ENCODE results near the gene NSG1. TPM values are rescaled to one million over a fixed set of nuclear protein-coding genes. Genes with fewer than 3 reads are reported as not detected.

Gene NSG1
- total and polyA plus RNA-seq, 2 of the 4 experiments (the other 2 are of a cell fraction), result 0.72 to 1.6 TPM

GRCh38 chr4:4455210-4455865, 68.4 kb downstream of the NSG1 start:
- no peak overlapping the region for H3K4me3 ChIP-seq (ENCODE audit: insufficient read depth, low read depth, low read length)
- no peak overlapping the region for H3K4me2 ChIP-seq (ENCODE audit: low read depth, low read length)
- intact Hi-C loops (cut with micrococcal nuclease), result no loop called here

More at GRCh38 chr4:4455210-4455865, 68.4 kb downstream of the NSG1 start:
- H4K91ac ChIP-seq (ENCODE audit: insufficient read depth, low read depth, low read length), result no peak overlapping the region
- TF ChIP-seq RFX5 (IDR thresholded peaks at IDR 0.05; ENCODE audit: low read depth, low read length), result no peak
- no peak overlapping the region for H2BK120ac ChIP-seq (ENCODE audit: low read depth, low read length)
- ChIA-PET CTCF (interaction anchor here (1.1 kb wide), 1 partner anchor 15 kb away, joined by 3 read pairs; no protein-coding TSS in a partner anchor), POLR2A (ENCODE audit: unreplicated experiment) (no interaction called here)
- in situ Hi-C loops (cut with MboI; ENCODE audit: low sequenced_read_pairs) (no loop called here), dilution Hi-C loops (cut with HindIII; ENCODE audit: low sequenced_read_pairs, unreplicated experiment) (no loop called here)
- H2AK9ac ChIP-seq (replicated peaks; ENCODE audit: low read depth, low read length, poor library complexity), result no peak overlapping the region
- no peak overlapping the region for H3K4ac ChIP-seq (ENCODE audit: low read depth, low read length)
- ATAC-seq (ENCODE audit: low read depth) (no peak), DNase-seq (no peak)
- no peak overlapping the region for H2AK5ac ChIP-seq (ENCODE audit: low read depth, low read length)
- peaks cover 18% of the 10 kb centered on the region for H3K9me1 ChIP-seq (ENCODE audit: insufficient read depth, low read length)
- H3K36me3 ChIP-seq (ENCODE audit: control insufficient read depth, insufficient read depth, low read length), result peaks cover 31% of the 10 kb centered on the region
- H3K9ac ChIP-seq (ENCODE audit: low read depth, low read length), result no peak overlapping the region
- H3K14ac ChIP-seq (replicated peaks; ENCODE audit: low read depth, low read length), result no peak overlapping the region
- H3K79me1 ChIP-seq (ENCODE audit: low read depth in 1 of 2, low read length in 2 of 2), result peaks cover 14 to 18% of the 10 kb centered on the region in 2 experiments
- H2AFZ ChIP-seq (replicated peaks; ENCODE audit: low read length, poor library complexity), result no peak overlapping the region
- no peak overlapping the region for H4K5ac ChIP-seq (ENCODE audit: low read depth, low read length)
- H4K20me1 ChIP-seq (ENCODE audit: insufficient read depth, low read length), result no peaks in the 10 kb centered on the region
- H2BK15ac ChIP-seq (ENCODE audit: low read depth, low read length), result no peak overlapping the region
- no peak overlapping the region for H3K23ac ChIP-seq (ENCODE audit: low read depth, low read length)
- H2BK5ac ChIP-seq (ENCODE audit: low read depth, low read length, poor library complexity, severe bottlenecking), result no peak overlapping the region
- peaks cover 10% of the 10 kb centered on the region for H3K4me1 ChIP-seq (ENCODE audit: control insufficient read depth, insufficient read depth, low read length)
- no peak overlapping the region for H3K56ac ChIP-seq (ENCODE audit: extremely low read depth, insufficient read depth, low read length)
- no peak overlapping the region for H4K8ac ChIP-seq (ENCODE audit: low read depth in 2 of 2, low read length in 2 of 2)
- H3K9me3 ChIP-seq (ENCODE audit: control insufficient read depth, insufficient read depth, low read length), result no peaks in the 10 kb centered on the region
- no peaks in the 10 kb centered on the region for H3K27me3 ChIP-seq (ENCODE audit: control insufficient read depth, insufficient read depth, low read length)
- BruUV-seq (replicated peaks), result no TSS peak
- H3K27ac ChIP-seq (ENCODE audit: insufficient read depth, low read length), result no peak overlapping the region
- no peak overlapping the region for H3K18ac ChIP-seq (ENCODE audit: low read depth, low read length)
- WGBS, 2 experiments (ENCODE audit: extremely low coverage in 2 of 2, insufficient read length in 1 of 2), result 98% methylated on average over 5 of the region's 5 CpGs; no CpG with 5 or more reads in 1 of the 2 experiments
- H2BK20ac ChIP-seq (ENCODE audit: low read depth, low read length), result no peak overlapping the region
